H54 (cell line): ENCODE measurements around the gene CCNYL1.
"Not testable (repeated sequence)": the region's sequence is repeated elsewhere in the genome, so short reads cannot be mapped to it uniquely, and the experiment has no call there.

ENCODE experiments used
- DNase-seq: peaks from one replicate; pipeline ENCODE4 v3.0.0; 2011; ENCODE audit warnings: low spot score, mixed read lengths; ENCODE audit not compliant: insufficient read length
- FAIRE-seq: peaks from 3 replicates; lab custom pipeline; 2011; peaks lifted over from hg19 to GRCh38; lab: Jason Lieb, UNC
- POLR2A ChIP-seq: IDR thresholded peaks from 2 replicates; pipeline ENCODE4 v1.6.1; 2011; ENCODE audit warnings: low read depth, mild to moderate bottlenecking, low read length

CCNYL1 gene

DNA sequence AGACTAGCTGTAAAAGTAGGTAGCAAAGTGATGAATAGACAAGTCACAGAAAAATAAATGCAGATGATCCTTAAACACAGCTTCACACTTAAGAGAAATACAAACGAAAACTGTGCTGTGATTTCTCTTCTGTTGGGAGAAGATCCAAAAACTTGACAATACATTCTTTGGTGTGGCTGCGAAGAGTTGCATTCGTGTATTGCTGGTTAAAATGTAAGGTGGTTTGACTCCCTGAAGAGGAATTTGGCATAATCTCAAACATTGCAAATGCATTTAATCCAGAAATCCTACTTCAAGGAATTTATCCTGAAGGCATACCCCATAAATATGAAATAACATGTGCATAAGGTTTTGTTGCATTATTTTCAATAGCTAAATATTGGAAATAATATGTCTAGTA is 7.1 kb downstream of the CCNYL1 start:
- TF ChIP-seq POLR2A, result no peak
- DNase-seq (no peak), FAIRE-seq (no peak)

DNA sequence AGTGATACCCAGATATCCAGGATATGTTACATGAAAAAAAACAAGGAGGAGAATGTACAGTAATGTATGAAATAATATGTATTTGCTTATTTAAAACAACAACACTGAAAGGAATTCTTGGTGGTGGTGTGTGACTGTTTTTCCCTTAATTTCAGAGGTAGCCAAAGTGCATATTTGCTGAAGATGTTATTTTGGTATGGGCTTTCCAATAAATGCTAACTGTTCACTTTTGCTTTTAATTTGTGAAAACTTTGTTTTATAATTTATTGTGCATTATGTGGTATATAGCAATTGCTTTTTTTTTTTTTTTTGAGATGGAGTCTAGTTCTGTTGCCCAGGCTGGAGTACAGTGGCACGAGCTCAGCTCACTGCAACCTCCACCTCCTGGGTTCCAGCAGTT is 7.6 kb downstream of the CCNYL1 start:
- no peak for FAIRE-seq
- no peak for DNase-seq
- TF ChIP-seq POLR2A, result no peak

DNA sequence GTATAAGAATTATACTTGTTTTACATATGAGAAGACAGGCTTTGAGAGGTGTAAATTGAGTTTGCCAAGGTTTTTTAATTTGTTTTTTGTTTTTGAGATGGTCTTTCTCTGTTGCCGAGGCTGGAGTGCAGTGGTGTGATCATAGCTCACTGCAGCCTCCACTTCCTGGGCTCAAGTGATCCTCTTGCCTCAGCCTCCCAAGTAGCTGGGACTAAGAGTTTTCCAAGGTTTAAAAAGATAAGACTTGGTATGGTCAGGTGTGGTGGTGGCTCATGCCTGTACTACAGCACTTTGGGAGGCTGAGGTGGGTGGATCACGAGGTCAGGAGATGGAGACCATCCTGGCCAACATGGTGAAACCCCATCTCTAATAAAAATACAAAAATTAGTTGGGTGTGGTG is 8.2 kb downstream of the CCNYL1 start:
- not testable (repeated sequence) for DNase-seq, FAIRE-seq

DNA sequence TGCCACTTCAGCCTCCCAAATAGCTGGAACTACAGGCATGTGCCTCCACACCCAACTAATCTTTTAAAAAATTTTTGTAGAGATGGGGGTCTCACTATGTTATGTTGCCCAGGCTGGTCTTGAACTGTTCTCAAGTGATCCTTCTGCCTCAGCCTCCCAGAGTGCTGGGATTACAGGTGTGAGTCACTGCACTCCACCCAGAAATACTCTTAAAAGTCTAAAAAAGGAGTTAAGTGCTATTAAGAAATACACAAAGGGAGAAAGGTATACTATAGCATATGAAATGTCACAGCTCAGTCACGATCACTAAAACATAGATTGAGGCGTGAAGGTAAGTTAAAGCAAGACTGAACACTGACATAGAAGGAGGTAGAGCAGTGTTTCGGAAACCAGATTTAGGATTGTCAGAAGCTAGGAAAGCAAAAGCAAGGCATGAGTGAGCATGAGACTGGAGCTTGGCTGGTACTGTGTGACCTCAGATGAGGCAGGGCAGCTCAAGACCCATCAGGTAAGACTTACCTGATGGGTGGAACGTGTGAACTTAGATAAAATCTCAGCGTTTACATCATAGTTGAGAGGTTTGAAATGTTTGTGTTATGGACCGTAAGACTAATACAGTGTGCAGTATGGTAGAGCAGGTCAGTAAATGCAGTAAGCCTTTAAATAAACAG is 9.2 kb downstream of the CCNYL1 start:
- no peak for DNase-seq
- peak; percentile 27 for FAIRE-seq
- TF ChIP-seq POLR2A, result no peak

DNA sequence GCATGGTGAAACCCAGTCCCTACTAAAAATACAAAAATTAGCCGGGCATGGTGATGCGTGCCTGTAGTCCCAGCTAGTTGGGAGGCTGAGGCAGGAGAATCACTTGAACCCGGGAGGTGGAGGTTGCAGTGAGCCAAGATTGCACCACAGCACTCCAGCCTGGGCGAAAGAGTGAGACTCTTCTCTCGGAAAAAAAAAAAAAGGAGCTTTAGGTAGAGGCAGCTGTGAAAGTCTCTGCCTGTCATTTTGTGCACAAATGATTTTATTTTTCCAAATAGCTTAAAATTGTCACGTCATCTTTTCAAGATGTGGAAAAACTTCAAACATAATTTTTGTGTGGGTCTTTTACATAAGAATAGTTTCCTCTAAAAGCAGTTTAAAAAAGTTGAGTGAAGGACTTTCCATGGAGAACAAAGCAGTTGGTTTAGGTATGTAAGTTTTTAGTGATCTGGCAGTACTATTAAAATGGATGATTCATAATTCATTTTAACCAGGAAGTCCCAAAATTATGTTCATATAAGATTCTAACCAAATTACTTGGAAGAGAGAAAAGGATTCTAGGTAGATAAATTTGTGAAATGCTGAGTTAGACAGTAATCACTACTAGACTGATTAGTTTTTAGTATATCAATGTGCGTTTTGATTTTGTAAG is 11.5 kb downstream of the CCNYL1 start:
- DNase-seq (no peak), FAIRE-seq (no peak)
- no peak for TF ChIP-seq POLR2A

DNA sequence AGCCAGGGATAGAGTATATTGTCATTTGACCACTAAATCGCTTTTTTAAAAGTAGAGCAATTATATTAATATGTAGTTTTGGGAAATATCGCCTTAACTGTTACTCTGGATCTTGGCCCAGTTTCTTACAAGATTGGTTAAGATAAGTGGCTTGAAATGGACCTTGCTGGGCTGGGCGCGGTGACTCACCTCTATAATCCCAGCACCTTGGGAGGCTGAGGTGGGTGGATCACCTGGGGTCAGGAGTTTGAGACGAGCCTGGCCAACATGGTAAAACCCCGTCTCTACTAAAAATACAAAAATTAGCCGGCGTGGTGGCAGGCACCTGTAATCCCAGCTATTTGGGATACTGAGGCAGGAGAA is 12.0 kb downstream of the CCNYL1 start:
- not testable (repeated sequence) for DNase-seq, FAIRE-seq

DNA sequence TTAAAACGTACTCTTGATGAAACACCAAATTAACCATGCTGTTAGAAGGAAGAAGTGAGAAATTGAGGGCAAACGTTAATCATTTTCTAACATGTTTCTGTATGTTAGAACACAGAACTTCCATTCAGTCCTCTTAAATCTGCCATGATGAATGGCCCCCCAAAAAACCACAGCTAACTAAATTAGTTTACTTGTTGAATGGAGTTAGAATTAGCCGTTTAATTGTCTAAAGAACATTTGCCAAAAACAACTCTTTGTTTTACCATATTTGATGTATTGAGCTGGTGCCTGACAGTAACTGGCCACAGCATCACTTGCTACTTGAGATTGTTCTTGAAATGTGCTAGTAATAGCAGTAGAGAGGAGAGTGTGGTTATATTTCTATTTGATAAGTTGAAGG is 12.7 kb downstream of the CCNYL1 start:
- FAIRE-seq (peak; percentile 70), DNase-seq (no peak)
- TF ChIP-seq POLR2A, result no peak

DNA sequence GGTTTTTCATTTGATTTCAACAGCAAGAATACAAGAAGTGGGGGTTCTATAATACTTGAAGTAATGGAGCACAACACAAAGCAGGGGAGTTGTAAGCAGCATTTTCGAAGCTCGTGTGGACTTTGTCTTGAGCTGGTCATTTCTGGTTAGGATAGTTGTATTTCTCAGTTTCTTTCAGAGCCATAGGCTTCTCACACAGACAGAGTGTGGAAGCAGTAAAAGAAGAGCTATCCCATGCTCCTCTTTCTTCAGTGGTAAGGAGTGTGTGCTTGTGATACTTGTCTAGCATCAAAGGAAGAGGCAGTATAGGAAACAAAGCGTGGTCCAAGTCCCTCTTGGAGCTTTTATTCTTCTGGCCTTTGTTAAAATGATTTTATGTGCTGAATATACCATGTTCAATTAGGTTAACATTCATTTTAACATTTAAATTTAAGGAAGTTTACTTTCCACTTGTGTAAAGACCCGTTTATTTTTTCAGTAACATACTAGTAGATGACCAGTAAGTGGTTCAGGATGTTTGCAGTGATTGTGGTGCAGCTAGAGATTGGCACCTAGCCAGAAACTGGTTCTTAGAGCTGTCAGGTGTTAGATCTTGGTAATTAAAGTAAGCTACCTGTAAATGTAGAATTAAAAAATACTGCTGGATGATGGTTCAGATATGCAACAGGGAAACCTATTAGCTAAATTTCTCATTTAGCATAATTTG is 14.6 kb downstream of the CCNYL1 start:
- FAIRE-seq, result peak; percentile 81
- no peak for DNase-seq
- TF ChIP-seq POLR2A, result no peak

DNA sequence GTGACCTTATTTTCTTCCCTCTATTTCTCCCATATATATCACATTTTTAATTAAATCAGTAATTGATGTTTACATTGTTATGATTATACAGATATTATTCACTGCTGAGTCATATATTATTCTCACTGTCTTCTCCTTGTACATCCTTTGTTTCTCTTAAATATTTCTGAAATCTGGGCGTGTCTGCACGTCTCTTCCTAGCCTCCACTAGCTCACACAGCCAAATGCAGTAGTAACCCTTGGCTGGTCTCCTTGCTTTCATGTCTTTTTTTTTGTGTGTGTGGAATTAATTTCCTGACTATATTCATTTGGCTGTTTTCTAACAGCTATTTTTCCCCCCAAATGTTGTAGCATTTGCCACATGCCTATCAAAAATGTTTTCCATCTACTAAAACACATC is 15.8 kb downstream of the CCNYL1 start:
- FAIRE-seq (no peak), DNase-seq (no peak)
- TF ChIP-seq POLR2A, result no peak

DNA sequence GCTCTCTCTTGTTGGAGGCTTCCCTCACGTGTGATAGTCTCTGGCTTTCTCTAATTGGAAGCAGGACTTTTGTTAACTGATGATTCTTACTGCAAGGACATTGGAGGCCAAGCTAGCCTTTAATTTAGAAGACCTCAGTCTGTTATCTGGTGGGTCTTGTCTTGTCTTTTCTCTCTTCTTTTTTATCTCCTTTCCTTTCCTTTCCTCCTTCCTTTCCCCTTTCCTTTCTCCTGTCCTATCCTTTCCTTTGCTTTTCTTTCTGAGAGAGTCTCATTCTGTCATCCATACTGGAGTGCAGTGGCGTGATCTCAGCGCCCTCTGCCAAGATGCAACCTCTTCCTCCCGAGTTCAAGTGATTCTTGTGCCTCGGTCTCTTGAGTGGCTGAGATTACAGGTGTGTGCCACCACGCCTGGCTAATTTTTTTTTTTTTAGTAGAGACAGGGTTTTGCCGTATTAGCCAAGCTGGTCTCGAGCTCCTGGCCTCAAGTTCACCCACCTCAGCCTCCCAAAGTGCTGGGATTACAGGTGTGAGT is 18.1 kb downstream of the CCNYL1 start:
- DNase-seq, result no peak
- FAIRE-seq, result no peak
- TF ChIP-seq POLR2A, result no peak

DNA sequence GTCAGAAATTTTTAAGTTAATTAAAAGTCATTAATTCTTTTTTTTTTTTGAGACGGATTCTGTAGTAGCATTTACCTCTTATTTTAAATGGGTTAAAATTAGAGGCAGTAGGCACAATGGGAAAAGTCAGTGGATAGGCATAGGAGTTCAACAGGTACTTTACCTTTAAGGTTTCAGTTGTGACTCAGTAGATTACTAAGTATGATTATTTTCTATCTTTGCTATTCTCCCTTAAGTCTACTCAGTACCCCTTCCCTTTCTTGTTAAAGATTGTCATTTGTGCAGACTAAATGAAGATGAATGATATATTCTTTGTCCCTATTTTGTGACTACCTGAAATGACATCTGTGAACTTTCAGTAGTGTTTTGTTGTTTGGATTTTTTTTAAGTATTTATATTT is 19.7 kb downstream of the CCNYL1 start:
- no peak for TF ChIP-seq POLR2A
- FAIRE-seq (no peak), DNase-seq (no peak)

DNA sequence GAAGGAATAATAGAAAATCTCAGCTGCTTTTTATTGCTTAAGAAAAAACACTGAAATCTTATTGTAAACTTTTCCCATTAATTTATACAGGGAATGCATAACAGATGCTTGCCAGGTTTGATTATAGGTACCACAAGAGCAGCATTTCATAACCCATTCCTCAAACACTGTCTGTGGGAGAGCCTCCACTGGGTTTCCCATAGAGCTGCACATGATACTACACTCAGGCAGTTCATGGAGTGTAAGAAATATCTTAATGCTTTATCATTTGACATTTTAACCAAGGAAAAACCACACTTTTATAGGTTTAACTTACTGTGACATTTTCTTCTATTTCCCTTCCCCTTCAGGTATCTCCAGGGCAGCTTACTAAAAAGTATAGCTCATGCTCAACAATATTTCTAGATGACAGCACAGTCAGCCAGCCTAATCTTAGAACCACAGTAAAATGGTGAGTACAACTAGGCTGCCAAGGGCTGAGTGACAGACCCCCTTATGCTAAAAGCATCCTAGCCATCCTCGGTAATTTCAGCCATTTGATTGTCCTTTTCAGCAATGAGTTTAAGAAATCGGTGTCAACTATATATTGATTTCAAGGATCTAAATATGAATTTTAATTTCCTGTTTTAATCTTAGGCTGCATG is 22.3 kb downstream of the CCNYL1 start:
- TF ChIP-seq POLR2A, result no peak
- no peak for DNase-seq
- no peak for FAIRE-seq

DNA sequence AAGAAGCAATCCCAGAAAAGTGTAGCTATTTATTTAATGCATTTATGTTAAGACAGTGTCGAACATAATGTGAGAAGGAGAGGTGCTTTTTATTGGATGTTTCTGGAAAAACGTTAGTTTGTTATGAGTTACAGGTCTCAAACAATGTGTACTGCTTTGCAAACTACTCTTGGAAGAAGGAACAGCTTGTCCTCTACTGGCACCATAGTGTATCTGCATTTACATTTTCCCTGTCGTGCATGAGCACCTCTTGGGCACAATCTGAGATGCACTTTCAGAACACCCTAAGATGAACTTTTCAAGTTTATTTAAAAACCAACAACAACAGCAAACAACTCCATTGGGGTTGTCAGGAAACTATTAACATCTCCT is 22.8 kb downstream of the CCNYL1 start:
- no peak for TF ChIP-seq POLR2A
- FAIRE-seq (peak; percentile 84), DNase-seq (no peak)
